Erythroblast (primary cell): Measurements from ENCODE around the gene LEO1.
"Not testable (repeated sequence)": the region's sequence is repeated elsewhere in the genome, so short reads cannot be mapped to it uniquely, and the experiment has no call there.

Source experiments
- GATA1 ChIP-seq: IDR thresholded peaks from 2 replicates; pipeline ENCODE4 v1.6.1; 2011; ENCODE audit warnings: low read depth, mild to moderate bottlenecking, control low read depth, low read length, moderate library complexity
- POLR2A ChIP-seq: IDR thresholded peaks from 2 replicates; pipeline ENCODE4 v1.6.1; 2011; ENCODE audit warnings: mild to moderate bottlenecking, low read length

GRCh38 chr15:52003089-52003488 is 31.5 kb upstream of the LEO1 start:
- TF ChIP-seq POLR2A, GATA1: not testable (repeated sequence)
